Measurements from ENCODE around the gene AP2A1.

GRCh38 chr19:49852631-49853126 lies 85.9 kb downstream of the AP2A1 start:
- no peak for TF ChIP-seq CTCF (IDR thresholded peaks at IDR 0.05)
- no peak for TF ChIP-seq EP300 (IDR thresholded peaks at IDR 0.05)
